Stomach (tissue), 4 donors: ENCODE data around the gene PRKAA1.

Experiments used
- CTCF ChIP-seq, 7 experiments: fragments of 450-650 bp in 4 of 7; fragments of 200-600 bp in 3 of 7; sonication (generic) in 3 of 7; IDR thresholded peaks; one replicate each; pipeline ENCODE4 v1.5.1; 2016 to 2019; ENCODE audit warnings: antibody characterized with exemption in 7 of 7, control low read depth in 2 of 7, mild to moderate bottlenecking in 1 of 7
- EP300 ChIP-seq: sonication (generic); formaldehyde crosslinking; IDR thresholded peaks from one replicate; pipeline ENCODE4 v1.6.1; 2017; ENCODE audit warnings: antibody characterized with exemption
- POLR2A ChIP-seq, 4 donors: fragments of 450-650 bp; IDR thresholded peaks; one replicate each; pipeline ENCODE4 v1.6.1; 2016; ENCODE audit warnings: antibody characterized with exemption in 4 of 4, control low read depth in 2 of 4, mild to moderate bottlenecking in 1 of 4, moderate library complexity in 1 of 4
- POLR2AphosphoS5 ChIP-seq, 3 donors: sonication (generic); formaldehyde crosslinking; IDR thresholded peaks; one replicate each; pipeline ENCODE4 v1.6.1; 2016; ENCODE audit warnings: antibody characterized with exemption in 3 of 3

- TF ChIP-seq CTCF (IDR thresholded peaks at IDR 0.05), result no peak
- TF ChIP-seq EP300, result no peak
- TF ChIP-seq POLR2A (IDR thresholded peaks at IDR 0.05), result no peak
- no peak for TF ChIP-seq POLR2AphosphoS5 (IDR thresholded peaks at IDR 0.05)
Observed at GRCh38 chr5:40813698-40814281, 15.6 kb upstream of the PRKAA1 start.
